Measurements from ENCODE around the gene CLIC6. TPM values are rescaled to one million over a fixed set of nuclear protein-coding genes. Genes with fewer than 3 reads are reported as not detected.

CLIC6 gene
- total and polyA plus RNA-seq, 2 of the 8 experiments (the other 6 are each of a cell fraction or from before 2014, with no cell fraction given) = 0.42 to 1.3 TPM

DNA sequence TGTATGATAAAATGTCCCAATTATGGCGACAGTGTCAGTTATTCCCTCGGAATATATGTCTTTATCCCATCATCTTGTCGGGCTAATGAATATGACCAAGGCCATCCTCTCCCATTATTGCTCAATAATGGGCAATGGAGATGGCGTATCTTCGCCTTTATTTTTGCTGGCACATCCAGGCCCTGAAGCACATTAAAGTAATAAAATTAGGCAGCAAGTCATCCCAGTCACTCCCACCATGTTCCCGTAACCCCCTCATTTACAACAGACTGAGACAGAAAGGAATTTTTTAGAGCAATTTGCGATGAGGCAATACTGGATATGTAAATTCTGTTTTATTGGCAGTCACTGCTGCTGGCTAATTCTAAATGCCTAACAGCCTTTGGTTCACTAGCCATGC, 35.3 kb downstream of the CLIC6 start:
- CTCF ChIA-PET (ENCODE audit: partially characterized antibody) = no interaction called here
- Histone ChIP-seq H4K5ac (ENCODE audit: insufficient read length, low read depth, low read length) (no peak overlapping the region), H3K23me2 (ENCODE audit: low read depth, low read length) (no peaks in the 10 kb centered on the region; the same call in 1 of the 2 replicates), H3K4me1 (replicated peaks in 1 of 4; ENCODE audit: control insufficient read depth in 3 of 4, insufficient read depth in 4 of 4, low read length in 3 of 4) (no peaks in the 10 kb centered on the region; a peak in 2 of 7 replicates), H3K27me3 (replicated peaks in 1 of 4; ENCODE audit: control insufficient read depth in 3 of 4, extremely low read depth in 1 of 4, insufficient read depth in 3 of 4, low read length in 3 of 4) (no peaks in the 10 kb centered on the region), H2AFZ (ENCODE audit: low read length) (no peak overlapping the region), H4K91ac (replicated peaks; ENCODE audit: insufficient read length, low read length) (no peak overlapping the region), H3K18ac (ENCODE audit: extremely low read depth, low read length) (no peak overlapping the region), H4K8ac (ENCODE audit: extremely low read depth, insufficient read depth, low read length) (no peak overlapping the region), H3K14ac (ENCODE audit: insufficient read length) (no peak overlapping the region), H2BK120ac (replicated peaks; ENCODE audit: low read depth, low read length) (no peak overlapping the region), H3K4ac (replicated peaks; ENCODE audit: insufficient read length, low read depth, low read length) (no peak overlapping the region), H3K79me1 (ENCODE audit: low read depth, low read length) (no peaks in the 10 kb centered on the region), H4K20me1 (replicated peaks in 1 of 2; ENCODE audit: control insufficient read depth in 1 of 2, insufficient read depth in 2 of 2, low read length in 2 of 2) (no peaks in the 10 kb centered on the region), H3K4me3 (ENCODE audit: extremely low read depth in 1 of 4, insufficient read depth in 2 of 4, low read depth in 3 of 4, low read length in 4 of 4) (no peak overlapping the region), H3K79me2 (ENCODE audit: control insufficient read depth in 1 of 2, insufficient read depth in 2 of 2, low read length in 2 of 2) (no peaks in the 10 kb centered on the region), H3K23ac (ENCODE audit: insufficient read length) (no peak overlapping the region), H3K36me3 (ENCODE audit: control insufficient read depth in 2 of 4, insufficient read depth in 4 of 4, low read length in 3 of 4) (no peaks in the 10 kb centered on the region), H2AK5ac (ENCODE audit: low read depth, low read length) (no peak overlapping the region), H2BK5ac (ENCODE audit: low read depth, low read length) (no peak overlapping the region), H2BK12ac (ENCODE audit: low read depth, low read length) (no peak overlapping the region), H2BK20ac (ENCODE audit: low read length) (no peak overlapping the region), H3K4me2 (ENCODE audit: insufficient read depth in 1 of 2, low read depth in 2 of 2, low read length in 2 of 2) (no peak overlapping the region), H3K27ac (ENCODE audit: low read depth, low read length) (no peak overlapping the region), H3K9me3 (ENCODE audit: insufficient read depth in 2 of 2, low read depth in 1 of 2, low read length in 1 of 2) (no peaks in the 10 kb centered on the region), H3K9ac (replicated peaks in 1 of 4; ENCODE audit: extremely low read depth in 1 of 4, low read depth in 3 of 4, low read length in 3 of 4) (no peak overlapping the region), H3K56ac (replicated peaks; ENCODE audit: insufficient read length, low read depth, low read length) (no peak overlapping the region), H2BK15ac (ENCODE audit: low read length) (no peak overlapping the region)
- no peak for FAIRE-seq
- 91% methylated on average over 7 of the region's 7 CpGs; no CpG with 5 or more reads in 1 of the 2 experiments for WGBS, 2 experiments (ENCODE audit: extremely low coverage in 1 of 2, insufficient coverage in 1 of 2, insufficient read length in 1 of 2, insufficient replicate concordance in 2 of 2, low coverage in 1 of 2, low lambda C conversion rate in 2 of 2, missing lambda C conversion rate in 1 of 2)
- DNase-seq (ENCODE audit: low read depth in 1 of 2, low spot score in 2 of 2) = no peak
- TF ChIP-seq BACH1 (IDR thresholded peaks at IDR 0.05; ENCODE audit: low read length) (no peak), CEBPB (IDR thresholded peaks at IDR 0.05; ENCODE audit: low read depth, low read length) (peak; percentile 51)
- POLR2A ChIA-PET (ENCODE audit: partially characterized antibody) = no interaction called here
